ENCODE measurements around the gene IGDCC3.
"Not testable (repeated sequence)": the region's sequence is repeated elsewhere in the genome, so short reads cannot be mapped to it uniquely, and the experiment has no call there.

The IGDCC3 gene

GRCh38 chr15:65406424-65407000, 28.7 kb upstream of the IGDCC3 start:
- no peak for DNase-seq (ENCODE audit: low spot score)

DNA sequence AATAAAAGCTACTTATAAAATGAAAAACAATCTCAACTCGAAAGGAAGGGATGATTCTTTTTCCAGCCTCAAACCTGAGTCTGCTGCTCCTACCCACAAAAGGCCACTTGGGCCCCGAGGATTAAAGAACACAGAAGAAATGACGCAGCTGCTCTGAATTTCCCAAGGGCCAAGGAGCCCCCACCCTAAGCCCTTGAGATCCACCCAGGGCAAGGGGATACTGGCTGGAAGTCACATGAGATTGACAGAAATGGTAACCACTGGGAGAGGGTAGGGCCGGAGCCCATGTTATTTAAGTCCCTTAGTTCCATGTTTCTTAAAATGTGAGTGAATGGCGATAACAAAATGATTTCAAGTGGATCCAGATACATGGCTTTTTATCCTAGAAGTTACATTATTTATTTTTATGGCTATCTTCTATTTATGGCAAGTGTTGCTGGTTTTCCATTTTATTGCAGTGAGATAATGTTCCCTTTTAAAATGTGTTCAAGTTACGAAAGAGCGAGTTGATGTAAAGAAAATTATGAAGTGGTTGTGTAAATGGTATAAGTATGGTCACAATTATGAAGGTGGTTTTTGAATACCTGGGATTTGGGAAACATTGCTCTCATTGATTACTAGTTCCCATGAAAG, 28.1 kb upstream of the IGDCC3 start:
- DNase-seq (ENCODE audit: low spot score), result no peak

GRCh38 chr15:65404186-65404872, 26.5 kb upstream of the IGDCC3 start:
- no peak for DNase-seq (ENCODE audit: low spot score)

DNA sequence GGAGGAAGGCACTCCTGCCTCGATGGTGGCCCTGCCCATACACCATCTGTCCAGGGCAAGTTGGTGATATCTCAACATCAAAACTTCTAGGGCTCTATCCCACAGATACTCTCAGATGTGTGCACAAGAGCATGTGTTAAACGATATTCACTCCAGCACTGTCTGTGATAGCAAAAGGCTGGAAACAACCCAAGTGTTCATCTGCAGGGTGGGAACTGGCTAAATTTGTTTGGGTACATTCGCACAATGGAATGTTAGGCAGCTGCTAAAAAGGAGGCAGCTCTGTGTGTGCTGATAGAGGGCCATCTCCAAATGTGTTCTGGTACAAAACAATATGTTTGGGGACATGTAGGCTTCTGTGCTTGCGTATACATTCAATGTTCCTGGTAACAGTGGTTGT, 25.2 kb upstream of the IGDCC3 start:
- DNase-seq (ENCODE audit: low spot score), result no peak

- no peak for DNase-seq (ENCODE audit: low spot score)
Measured at GRCh38 chr15:65401611-65402240, 23.9 kb upstream of the IGDCC3 start.

DNA sequence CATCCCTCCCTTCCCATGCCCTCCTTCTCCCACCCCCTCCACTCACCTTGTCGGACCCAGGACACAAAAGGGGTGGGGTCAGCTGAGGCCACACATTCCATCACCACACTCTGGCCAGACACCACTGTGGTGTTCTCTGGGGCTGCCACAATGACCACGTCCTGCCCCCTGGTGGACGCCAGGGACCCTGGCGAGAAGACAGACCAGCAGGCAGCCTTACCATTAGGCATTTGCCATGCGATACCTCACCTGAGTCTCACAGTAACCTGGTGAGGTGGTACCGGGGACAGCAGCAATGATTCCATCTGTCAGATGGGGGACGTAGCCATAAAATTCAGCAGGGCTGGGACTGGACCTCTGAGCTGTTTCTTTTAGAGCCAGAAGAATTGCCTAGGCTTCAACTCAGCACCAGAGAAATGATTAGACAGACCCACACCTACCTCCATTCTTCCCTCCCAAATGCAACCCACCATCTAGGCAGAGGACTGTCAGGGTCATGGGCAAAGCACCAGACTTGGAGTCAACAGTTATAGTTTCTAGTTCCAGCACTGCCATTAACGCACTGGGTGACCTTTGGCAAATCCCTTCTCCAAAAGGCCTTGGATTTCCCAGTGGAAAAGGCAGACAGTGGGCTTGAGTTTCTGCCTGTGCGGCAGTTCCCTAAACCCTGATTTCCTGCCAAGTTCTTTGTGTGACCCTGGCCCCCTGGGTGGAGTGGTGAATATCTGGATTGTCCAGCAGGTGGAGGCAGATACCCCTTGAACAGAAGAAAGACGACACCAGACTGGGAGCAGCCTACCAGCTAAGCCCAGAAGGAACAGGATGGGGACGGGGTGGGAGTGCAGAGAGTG, 23.2 kb upstream of the IGDCC3 start:
- DNase-seq (ENCODE audit: low spot score), result peak; percentile 95

DNA sequence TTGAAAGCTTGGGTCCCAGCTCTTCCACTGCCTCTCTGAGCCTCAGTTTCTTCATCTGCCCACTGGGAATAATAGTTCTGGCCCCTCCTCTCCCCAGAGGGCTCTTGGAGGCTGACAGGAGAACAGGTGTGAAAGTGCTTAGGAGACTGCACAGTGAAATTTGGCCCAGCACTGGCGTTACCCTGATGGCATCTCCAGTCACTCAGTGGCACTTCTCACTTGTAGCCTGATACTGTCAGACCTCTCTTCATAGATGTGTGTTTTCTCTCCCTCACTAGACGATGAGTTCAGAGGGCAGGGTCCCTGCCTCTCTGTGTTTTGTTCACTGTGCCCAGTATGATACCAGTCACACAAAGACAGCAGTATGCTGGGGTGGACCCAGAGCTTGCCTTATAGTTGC, 22.2 kb upstream of the IGDCC3 start:
- DNase-seq (ENCODE audit: low spot score), result no peak

DNA sequence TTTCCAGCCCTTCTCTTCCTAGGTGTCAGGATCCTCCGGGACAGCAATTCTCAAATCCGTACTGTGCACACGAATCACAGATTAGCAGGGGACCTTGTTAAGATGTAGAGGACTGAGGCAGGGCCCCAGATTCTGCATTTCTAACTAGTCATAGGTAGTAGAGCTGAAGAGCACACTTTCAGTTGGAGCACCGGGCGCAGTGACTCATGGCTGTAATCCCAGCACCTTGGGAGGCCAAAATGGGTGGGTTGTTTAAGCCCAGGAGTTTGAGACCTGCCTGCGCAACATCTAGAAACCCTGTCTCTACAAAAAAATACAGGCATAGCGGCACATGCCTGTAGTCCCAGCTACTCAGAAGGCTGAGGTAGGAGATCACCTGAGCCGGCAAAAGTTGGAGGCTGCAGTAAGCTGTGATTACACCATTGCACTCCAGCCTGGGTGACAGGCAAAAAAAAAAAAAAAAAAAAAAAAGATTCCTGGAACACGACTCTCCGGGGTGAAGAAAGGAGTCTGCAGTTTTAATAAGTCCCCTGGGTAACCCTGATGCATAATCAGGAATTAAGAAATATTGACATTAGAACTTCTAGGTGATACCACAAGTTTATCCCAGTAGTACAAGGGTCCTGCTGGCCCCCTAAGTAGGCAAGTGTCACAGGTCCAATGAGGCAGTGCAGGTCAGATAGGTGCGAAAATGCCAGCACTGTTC, 21.4 kb upstream of the IGDCC3 start:
- no peak for DNase-seq (ENCODE audit: low spot score)

DNA sequence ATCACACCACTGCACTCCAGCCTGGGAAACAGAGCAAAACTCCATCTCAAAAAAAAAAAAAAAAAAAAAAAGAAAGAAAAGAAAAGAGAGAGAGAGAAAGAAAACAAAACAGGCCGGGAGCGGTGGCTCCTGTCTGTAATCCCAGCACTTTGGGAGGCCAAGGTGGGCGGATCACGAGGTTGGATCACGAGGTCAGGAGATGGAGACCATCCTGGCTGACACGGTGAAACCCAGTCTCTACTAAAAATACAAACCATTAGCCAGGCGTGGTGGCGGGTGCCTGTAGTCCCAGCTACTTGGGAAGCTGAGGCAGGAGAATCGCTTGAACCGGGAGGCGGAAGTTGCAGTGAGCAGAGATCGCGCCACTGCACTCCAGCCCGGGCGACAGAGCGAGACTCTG, 20.7 kb upstream of the IGDCC3 start:
- DNase-seq (ENCODE audit: low spot score), result not testable (repeated sequence)

DNA sequence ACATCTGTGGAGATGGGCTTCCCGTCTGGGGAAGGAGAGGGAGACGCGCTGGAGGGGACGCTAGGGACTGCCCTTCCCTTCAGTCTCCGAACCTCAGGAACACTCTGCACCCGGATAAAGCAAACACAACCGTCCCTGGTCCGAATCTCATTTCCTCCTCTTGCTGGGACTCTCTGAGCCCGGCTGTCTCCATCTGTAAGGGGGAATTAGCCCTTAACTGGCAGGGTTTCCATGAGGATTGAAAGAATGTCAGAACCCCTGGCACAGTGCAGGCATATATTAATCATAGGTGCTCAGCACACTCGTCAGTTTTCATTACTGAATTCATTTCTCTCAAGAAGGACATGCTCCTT, 19.1 kb upstream of the IGDCC3 start:
- DNase-seq (ENCODE audit: low spot score), result no peak

DNA sequence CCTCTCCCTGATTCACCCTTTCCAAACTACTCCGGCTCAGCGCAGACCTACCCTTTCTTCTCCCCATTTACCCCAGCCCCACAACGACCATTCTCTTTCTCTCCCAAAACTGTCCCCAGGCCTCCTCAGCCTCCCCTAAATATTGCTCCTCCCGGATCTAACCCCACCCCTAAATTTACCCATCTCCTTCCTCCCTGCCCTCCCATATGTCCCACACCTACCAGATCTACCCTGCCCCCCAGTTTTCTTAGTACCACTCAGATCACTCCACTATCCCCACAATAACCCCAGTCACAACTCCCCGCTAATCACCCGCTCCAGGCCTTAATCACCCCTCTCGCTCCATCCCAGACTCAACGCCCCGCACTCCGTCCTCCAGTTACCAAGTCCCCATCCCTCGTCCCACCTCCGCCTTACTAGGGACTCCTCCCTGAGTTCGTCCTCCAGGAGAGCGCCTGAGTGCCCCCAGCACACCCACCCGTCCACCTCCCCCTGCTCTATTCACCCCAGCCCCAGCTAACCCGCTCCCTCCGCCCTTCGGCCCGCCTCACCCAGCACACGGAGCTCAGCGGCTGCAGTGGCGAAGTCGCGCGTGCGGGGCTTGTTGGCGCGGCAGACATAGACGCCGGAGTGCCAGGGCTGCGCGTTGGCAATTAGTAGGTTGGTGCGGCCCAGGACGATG, 18.6 kb upstream of the IGDCC3 start:
- no peak for DNase-seq (ENCODE audit: low spot score)

DNA sequence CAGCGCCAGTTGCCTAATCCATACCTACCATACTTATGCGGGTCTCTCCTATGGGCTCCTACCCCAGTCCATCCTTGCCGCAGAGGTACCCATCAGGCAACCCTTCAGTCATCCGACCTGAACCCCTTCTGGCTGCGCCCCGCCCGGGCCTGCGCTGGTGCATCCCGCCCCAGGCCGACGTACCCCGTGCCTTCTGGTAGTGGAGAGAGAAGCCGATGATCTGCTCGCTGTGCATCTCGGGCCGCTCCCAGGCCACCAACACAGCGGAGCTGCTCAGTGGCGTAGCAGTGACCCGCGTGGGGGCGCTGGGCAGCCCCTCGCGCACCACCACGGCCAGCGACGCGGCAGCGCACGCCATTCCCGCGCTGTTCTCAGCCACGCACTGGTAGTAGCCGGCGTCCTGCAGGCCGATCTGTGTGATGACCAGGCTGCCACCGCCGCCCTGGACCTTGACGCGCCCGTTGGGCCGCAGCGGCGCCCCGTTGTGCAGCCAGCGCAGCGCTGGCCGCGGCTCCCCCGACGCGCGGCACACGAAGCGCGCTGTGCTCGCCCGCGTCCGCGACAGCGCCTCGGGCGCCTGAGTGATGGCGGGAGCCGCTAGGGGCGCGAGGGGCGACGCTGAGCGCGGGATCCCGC, 17.9 kb upstream of the IGDCC3 start:
- no peak for DNase-seq (ENCODE audit: low spot score)

DNA sequence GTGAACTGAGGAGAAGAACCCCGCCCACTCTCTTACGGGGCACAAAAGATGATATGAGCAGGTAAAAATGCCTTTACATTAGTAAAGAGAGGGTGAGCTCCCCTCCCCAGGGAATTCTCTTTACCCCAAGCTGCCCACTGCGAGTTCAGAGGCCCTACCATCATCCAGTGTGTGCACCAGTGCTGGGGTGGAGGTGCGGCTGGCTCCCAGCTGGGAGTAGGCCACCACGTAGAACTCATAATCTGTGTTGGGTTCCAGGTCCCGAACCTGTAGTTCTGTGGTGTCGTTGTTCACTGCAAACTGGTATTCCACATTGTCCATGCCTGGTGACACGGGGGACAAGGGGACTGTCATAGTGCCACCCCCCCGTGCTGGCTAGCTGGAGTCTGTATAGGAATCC, 17.1 kb upstream of the IGDCC3 start:
- no peak for DNase-seq (ENCODE audit: low spot score)

- DNase-seq (ENCODE audit: low spot score), result no peak
Measured at GRCh38 chr15:65394280-65394789, 16.5 kb upstream of the IGDCC3 start.

DNA sequence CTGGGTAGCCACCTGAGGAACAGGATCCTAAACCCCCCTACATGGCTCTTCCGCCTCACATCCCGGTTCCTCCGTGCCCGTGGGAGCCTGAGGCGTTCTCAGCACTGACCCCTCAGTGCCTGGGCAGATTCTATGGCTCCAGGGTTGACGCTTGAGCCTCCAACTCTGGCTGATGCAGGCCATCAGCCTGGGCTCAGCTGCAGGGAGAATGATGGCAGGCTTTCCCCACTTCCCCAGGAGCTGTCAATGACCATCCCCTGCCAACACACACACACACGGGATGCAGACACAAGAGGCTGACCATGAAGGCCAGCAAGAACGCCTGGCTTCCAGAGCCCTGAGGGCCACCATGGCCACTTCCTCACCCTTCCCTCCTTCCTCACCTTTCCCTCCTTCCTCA, 15.8 kb upstream of the IGDCC3 start:
- no peak for DNase-seq (ENCODE audit: low spot score)

GRCh38 chr15:65393091-65393490, 15.3 kb upstream of the IGDCC3 start:
- no peak for DNase-seq (ENCODE audit: low spot score)

GRCh38 chr15:65392368-65392767, 14.6 kb upstream of the IGDCC3 start:
- DNase-seq (ENCODE audit: low spot score), result no peak

DNA sequence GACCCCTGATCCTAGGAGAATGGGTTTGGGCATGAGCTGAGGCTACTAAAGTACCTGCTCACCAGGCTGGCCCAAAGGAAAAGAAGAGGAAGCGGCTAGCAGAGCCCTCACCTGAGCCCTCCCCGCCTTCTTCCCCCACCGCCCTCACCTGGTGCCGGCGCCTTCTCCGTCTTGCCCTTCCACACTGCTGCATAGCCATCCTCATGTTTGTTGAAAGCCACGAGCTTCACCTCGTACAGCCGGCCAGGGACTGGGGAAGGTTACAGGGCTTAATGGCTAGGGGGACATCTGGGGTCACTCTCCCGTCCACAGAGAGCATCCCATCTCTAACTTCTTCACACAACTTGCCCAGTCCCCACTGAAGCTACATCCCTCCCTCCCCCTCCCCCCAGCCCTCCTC, 13.9 kb upstream of the IGDCC3 start:
- no peak for DNase-seq (ENCODE audit: low spot score)

GRCh38 chr15:65390447-65390846, 12.6 kb upstream of the IGDCC3 start:
- no peak for DNase-seq (ENCODE audit: low spot score)

GRCh38 chr15:65389226-65389625, 11.4 kb upstream of the IGDCC3 start:
- no peak for DNase-seq (ENCODE audit: low spot score)

Measured in AG20443 (cell line).